HG03103 (cell line): ENCODE measurements around the gene LALBA.
"Not testable (repeated sequence)": the region's sequence is repeated elsewhere in the genome, so short reads cannot be mapped to it uniquely, and the experiment has no call there.

ENCODE experiments used
- ATAC-seq: cut with Tn5 transposase; IDR thresholded peaks from one replicate; pipeline ENCODE4 v1.9.1; 2021; ENCODE audit warnings: low read depth; ENCODE audit not compliant: unreplicated experiment

The LALBA gene

DNA sequence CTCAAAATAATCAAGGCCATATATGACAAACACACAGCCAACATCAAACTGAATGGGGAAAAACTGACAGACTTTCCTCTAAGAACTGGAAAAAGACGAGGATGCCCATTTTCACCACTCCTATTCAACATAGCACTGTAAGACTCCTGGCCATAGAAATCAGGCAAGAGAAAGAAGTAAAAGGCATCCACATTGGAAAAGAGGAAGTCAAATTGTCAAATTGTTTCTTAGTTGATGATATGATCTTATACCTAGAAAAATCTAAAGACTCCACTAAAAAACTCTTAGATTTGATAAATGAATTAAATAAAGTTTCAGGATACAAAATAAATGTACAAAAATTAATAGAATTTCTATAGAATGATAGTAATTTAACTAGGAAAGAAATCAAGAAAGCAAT, 33.2 kb downstream of the LALBA start:
- no peak for ATAC-seq

DNA sequence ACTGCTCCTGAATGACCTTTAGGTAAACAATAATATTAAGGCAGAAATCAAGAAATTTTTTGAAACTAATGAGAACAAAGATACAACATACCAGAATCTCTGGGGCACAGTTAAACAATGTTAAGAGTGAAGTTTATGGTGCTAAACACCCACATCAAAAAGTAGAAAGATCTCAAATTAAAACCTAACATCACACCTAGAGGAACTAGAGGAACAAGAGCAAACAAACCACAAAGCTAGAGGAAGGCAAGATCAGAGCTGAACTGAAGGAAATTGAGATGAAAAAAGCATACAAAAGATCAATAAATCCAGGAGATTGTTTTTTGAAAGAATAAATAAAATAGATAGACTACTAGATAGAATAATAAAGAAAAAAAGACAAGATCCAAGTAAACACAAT, 37.2 kb downstream of the LALBA start:
- ATAC-seq, result no peak

DNA sequence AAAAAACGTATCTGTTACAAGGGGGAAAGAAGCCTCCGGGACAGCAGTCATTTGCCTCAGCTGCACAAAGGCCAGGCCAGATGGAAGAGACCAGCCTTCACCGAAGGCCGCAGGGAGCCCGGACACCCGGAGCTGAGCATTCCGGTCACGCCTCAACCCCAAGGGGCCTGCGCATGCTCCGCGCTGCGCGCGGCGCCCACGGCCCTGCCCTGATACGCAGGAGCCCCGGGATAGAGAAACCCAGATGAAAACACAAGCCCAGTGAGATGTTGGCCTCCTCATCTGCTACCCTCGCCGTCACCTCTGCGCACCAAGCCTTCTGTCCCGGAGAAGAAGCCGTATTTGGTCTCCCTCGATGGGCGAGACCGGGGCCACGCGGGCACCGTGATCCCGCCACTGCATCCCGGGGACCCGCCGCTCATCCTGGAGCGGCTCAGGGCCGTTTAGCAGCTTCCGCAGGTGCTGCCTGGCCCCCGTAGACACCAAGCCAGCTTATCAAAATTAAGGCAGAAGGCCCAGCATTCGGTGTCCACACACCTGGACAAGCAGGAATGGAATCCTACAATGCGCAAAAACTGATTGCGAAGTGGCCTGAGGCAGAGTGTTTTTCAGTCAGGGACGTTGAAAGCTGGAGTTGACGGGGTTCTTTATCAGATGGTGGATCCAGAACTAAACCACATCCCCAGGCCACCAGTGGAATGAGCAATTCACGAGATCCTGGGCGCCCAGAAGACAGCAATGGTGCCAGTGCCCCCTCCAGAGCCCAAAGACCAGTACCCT, 41.8 kb downstream of the LALBA start:
- ATAC-seq, result no peak

DNA sequence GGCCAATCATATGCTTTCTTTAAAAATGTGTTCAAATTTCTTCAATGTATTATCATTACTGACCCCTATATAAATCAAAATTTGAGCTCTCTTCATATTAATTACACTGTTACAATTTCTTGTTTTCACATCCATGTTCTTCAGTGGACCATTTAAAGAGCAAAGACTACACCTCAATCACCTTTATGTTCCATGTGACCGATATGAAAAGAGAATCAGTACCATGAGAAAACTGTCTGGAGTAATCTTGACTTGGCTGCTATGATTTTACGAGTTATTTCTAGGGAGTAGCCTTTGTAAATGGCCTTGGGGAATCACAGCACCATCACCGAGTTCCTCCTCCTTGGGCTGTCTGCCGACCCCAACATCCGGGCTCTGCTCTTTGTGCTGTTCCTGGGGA, 44.5 kb downstream of the LALBA start, which contains the start of gene OR8S1:
Gene OR8S1 (plus strand): TSS at position 301 of the 400 bp plus-strand sequence. CDS start 0 bp downstream, at position 301.
- ATAC-seq, result no peak

DNA sequence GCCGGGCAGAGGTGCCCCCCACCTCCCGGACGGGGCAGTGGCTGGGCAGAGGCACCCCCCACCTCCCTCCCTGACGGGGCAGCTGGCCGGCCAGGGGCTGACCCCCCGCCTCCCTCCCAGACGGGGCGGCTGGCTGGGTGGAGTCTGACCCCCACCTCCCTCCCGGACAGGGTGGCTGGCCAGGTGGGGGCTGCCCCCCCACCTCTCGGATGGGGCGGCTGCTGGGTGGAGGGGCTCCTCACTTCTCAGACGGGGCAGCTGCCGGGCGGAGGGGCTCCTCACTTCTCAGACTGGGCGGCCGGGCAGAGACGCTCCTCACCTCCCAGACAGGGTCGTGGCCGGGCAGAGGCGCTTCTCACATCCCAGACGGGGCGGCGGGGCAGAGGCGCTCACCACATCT, 49.5 kb downstream of the LALBA start:
- ATAC-seq, result not testable (repeated sequence)
